GM13977 (cell line): Measurements from ENCODE around the gene PIK3C3.
A peak's percentile ranks its signal among the peaks of the same experiment; 100 is the strongest.
"Not testable (repeated sequence)": the region's sequence is repeated elsewhere in the genome, so short reads cannot be mapped to it uniquely, and the experiment has no call there.

Source experiments
- DNase-seq: peaks from one replicate; pipeline ENCODE4 v3.0.0; 2012; ENCODE audit warnings: low spot score
- in situ Hi-C: fragments of 300-500 bp; cut with MboI; formaldehyde crosslinking; loops from one replicate; pipeline ENCODE4 v1.12.0; 2022; ENCODE audit warnings: low sequenced_read_pairs, low pct_unique_long_range_greater_than_20kb, mixed read lengths, inconsistent platforms; ENCODE audit not compliant: unreplicated experiment
- TF ChIP-seq, protein P1 (sequence below): IDR thresholded peaks from 2 replicates; pipeline ENCODE4 v1.5.1; 2012; ENCODE audit warnings: mild to moderate bottlenecking, control low read depth; ENCODE audit not compliant: insufficient read depth; ENCODE audit errors: extremely low read depth, missing control alignments

PIK3C3 gene

DNA sequence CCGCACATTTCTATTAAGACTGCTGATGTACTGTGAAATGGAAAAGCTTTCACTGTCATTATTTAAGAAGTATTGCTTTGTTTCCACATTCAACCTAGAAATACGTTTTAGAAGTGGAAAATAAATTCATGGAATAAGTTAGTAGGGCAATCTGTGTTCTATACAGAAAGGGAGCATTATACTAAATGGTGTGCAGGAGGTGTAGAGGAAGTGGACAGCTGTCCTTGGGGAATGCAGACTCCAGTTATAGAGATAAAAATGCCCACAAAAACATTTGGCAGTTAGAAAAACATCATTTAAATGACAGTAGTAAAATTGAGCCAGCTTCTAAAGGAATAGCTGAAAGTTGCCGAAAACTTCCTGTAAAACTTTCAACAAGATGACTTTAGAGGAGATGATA lies 46.8 kb downstream of the PIK3C3 start:
- in situ Hi-C loops, result no loop called here
- no peak for DNase-seq
- TF ChIP-seq, protein P1, sequence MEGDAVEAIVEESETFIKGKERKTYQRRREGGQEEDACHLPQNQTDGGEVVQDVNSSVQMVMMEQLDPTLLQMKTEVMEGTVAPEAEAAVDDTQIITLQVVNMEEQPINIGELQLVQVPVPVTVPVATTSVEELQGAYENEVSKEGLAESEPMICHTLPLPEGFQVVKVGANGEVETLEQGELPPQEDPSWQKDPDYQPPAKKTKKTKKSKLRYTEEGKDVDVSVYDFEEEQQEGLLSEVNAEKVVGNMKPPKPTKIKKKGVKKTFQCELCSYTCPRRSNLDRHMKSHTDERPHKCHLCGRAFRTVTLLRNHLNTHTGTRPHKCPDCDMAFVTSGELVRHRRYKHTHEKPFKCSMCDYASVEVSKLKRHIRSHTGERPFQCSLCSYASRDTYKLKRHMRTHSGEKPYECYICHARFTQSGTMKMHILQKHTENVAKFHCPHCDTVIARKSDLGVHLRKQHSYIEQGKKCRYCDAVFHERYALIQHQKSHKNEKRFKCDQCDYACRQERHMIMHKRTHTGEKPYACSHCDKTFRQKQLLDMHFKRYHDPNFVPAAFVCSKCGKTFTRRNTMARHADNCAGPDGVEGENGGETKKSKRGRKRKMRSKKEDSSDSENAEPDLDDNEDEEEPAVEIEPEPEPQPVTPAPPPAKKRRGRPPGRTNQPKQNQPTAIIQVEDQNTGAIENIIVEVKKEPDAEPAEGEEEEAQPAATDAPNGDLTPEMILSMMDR, result no peak

DNA sequence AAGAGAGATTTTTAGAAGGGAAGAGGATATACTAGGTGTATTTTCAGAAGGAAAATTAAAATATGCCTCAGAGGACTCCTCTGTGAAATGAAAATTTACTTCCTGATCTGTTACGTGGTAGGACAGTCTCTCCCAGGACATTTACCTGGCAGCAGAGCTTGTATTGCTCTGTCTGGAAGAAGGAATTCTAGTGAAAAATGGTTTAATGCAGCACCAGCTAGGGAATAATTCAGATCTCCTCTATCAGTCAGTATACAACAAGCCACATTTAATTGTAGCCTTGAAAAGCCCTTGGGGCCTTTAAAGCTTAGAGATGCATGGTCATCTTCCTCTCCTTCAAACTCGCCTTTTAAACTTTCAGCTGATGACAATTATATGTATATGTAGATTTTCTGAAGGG lies 49.6 kb downstream of the PIK3C3 start:
- in situ Hi-C loops, result no loop called here
- no peak for DNase-seq
- TF ChIP-seq, protein P1, result no peak

DNA sequence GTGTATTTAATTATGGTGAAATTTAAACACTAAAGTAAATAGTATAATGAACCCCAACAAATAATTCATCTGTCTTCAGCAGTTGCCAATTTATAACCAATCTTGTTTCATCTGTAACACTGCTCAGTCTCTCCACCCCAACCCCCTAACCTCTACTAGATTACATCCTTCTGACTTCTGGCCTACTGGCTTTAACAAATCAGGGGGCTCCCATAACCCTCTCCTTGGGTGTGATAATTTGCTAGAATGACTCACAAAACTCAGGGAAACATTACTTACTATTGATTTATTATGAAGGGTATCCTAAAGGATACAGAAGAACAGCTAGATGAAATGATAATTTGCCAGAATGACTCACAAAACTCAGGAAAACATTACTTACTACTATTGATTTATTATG lies 50.7 kb downstream of the PIK3C3 start:
- in situ Hi-C loops, result no loop called here
- DNase-seq, result no peak
- TF ChIP-seq, protein P1, result no peak

DNA sequence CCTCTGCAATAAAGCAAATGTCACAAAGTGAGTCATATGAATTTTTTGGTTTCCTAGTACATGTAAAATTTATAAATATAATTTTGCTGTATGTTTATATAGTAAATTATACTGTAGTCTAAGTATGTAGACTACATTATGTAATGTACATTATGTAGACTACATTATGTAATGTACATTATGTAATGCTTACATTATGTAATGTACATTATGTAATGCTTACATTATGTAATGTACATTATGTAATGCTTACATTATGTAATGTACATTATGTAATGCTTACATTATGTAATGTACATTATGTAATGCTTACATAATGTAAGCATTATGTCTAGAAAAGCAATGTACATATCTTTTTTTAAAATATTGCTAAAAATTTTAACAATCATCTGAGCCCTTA lies 54.4 kb downstream of the PIK3C3 start:
- in situ Hi-C loops, DNase-seq: not testable (repeated sequence)

DNA sequence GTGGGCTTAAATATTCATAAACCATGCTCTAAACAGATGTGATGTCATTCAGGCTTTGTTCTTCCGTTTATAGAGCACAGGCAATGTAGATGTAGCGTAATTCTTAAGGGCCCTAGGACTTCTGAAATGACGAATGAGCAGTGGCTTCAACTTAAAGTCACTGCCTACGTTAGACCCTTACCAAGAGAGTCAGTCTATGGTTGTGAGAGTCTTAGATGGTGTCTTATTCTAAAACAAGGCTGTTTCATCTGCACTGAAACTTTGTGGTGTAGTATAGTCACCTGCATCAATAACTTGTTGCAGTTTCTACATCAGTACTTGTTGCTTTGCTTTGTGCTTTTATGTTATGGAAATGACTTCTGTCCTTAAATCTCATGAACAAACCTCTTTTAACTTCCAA lies 56.0 kb downstream of the PIK3C3 start:
- TF ChIP-seq, protein P1, result no peak
- peak; percentile 28 for DNase-seq
- in situ Hi-C loops, result no loop called here

DNA sequence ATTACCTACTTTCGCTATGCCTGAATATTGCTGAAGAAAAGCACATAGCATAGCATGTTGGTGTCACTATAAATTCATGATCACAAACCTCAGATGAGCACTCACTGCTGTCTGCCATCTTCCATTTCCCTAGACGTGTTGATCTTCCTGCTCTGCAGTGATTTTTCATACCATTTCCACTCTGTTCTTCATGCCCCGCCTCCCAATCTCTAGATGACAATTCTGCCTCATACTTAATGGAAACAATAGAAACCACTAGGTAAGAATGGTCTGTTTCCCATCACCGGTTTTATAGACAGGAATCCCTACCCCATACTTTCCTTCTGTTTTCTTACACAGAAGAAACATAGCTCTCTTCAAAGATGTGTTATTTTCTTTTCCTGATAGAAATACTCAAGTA lies 63.8 kb downstream of the PIK3C3 start:
- TF ChIP-seq, protein P1, result no peak
- DNase-seq, result no peak
- in situ Hi-C loops, result no loop called here

DNA sequence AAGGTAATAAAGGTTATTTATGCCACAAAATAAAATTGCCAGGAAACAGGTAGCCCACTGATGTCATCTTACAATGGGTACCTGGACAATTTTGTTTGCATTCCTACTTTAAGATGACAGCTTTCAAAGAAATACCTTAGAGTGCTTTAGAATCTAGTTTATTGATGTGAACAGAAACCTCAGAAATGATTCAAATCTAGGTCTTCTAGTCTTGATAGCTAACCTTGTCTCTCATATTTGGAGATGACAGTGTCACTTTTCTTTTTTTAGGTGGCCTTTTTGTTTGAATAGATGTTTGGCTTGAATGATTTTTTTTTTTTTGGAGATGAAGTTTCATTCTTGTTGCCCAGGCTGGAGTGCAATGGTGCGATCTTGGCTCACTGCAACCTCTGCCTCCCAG lies 69.1 kb downstream of the PIK3C3 start:
- TF ChIP-seq, protein P1, result no peak
- peak; percentile 8 for DNase-seq
- in situ Hi-C loops, result no loop called here
